NOMO-1 (cell line): ENCODE results near the gene ZFAND2A.
"Not testable (repeated sequence)": the region's sequence is repeated elsewhere in the genome, so short reads cannot be mapped to it uniquely, and the experiment has no call there.

ENCODE experiments used
- DNase-seq, 2 experiments: peaks; one replicate each; lab custom pipeline; 2025; ENCODE audit not compliant: unreplicated experiment in 2 of 2; lab: John Stamatoyannopoulos, UW

ZFAND2A gene

GRCh38 chr7:1175967-1176851, 16.2 kb upstream of the ZFAND2A start:
- peak; percentile 35 to 78 for DNase-seq

DNA sequence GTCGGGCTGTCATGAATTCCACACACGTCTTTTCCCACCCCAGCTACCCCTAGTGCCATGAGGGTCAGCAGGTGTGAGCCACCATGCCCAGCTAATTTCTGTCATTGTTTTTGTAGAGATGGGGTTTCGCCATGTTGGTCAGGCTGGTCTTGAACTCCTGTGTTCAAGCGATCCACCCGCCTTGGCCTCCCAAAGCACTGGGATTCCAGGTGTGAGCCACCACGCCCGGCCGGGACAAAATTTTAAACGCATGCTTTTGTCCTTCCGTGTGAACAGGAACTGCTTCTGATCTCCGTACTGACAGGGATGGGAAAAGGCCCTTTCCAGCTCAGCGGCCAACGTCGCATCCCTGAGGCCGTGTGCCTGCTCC, 15.6 kb upstream of the ZFAND2A start:
- DNase-seq: no peak

GRCh38 chr7:1174881-1175596, 15.0 kb upstream of the ZFAND2A start:
- no peak for DNase-seq

DNA sequence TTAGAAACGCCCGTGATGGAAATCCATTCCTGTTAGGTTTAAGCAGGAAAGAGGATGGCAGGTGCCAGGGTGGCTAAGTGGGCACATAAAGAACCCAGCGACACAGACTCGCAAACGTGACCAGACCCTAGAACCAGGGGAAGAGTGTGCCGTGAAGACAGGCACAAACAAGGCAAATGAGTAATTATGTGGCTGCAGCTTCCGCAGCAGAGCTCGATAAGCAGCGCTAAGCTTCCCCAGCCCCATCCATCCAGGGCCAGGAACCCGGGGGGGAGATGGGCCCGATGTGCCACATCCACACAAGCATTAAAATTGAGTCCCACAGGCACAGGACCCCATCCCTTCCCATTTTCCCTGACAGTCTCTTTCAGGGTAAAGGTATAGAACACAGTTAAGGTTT, 14.0 kb upstream of the ZFAND2A start:
- DNase-seq: no peak

- DNase-seq: no peak
Measured at GRCh38 chr7:1172666-1173523, 12.9 kb upstream of the ZFAND2A start.

- DNase-seq: not testable (repeated sequence)
Measured at GRCh38 chr7:1171516-1171915, 11.5 kb upstream of the ZFAND2A start.

GRCh38 chr7:1170741-1171501, 10.9 kb upstream of the ZFAND2A start:
- DNase-seq: no peak

- peak; percentile 88 to 91 for DNase-seq
Measured at GRCh38 chr7:1169409-1170368, 9.7 kb upstream of the ZFAND2A start.

DNA sequence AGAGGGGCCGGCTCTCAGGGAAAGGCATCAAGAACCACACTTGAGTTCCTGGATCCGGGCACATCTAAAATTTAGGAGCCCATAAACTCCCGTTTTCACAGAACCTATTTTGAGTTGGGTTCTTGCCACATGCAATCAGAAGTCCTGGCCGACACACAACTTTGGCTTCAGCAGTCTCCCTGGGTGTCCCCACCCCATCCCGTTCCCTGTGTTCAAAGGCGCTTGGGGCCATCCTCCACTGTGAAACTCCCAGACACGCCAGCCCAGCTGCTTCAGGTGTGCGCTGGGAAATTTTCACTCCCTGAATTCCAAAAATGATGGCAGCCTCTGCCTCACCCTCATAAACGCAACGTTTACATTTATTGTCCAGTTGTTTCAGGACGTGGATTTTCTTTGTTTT, 8.4 kb upstream of the ZFAND2A start:
- DNase-seq: no peak

GRCh38 chr7:1164436-1164835, 4.4 kb upstream of the ZFAND2A start:
- DNase-seq: no peak

GRCh38 chr7:1163121-1163520, 3.1 kb upstream of the ZFAND2A start:
- DNase-seq: no peak

- DNase-seq: peak; percentile 4 to 42
Measured at GRCh38 chr7:1160670-1161021, 650 bp upstream of the ZFAND2A start.

DNA sequence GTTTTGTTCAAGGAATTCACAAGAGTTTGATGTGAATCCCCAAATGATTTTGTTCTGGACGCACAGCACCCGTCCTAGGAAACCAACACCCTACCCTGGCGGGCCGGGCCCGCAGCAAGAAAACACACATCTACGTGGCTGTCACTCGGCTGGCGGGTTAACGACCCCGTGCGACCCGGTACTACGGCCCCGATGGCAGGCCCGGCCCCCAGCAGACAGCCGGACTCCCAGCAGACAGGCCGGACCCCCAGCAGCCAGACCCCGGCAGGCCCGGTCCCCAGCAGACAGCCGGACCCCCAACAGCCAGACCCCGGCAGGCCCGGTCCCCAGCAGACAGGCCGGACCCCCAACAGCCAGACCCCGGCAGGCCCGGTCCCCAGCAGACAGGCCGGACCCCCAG, 765 bp downstream of the ZFAND2A start:
- DNase-seq: not testable (repeated sequence)

DNA sequence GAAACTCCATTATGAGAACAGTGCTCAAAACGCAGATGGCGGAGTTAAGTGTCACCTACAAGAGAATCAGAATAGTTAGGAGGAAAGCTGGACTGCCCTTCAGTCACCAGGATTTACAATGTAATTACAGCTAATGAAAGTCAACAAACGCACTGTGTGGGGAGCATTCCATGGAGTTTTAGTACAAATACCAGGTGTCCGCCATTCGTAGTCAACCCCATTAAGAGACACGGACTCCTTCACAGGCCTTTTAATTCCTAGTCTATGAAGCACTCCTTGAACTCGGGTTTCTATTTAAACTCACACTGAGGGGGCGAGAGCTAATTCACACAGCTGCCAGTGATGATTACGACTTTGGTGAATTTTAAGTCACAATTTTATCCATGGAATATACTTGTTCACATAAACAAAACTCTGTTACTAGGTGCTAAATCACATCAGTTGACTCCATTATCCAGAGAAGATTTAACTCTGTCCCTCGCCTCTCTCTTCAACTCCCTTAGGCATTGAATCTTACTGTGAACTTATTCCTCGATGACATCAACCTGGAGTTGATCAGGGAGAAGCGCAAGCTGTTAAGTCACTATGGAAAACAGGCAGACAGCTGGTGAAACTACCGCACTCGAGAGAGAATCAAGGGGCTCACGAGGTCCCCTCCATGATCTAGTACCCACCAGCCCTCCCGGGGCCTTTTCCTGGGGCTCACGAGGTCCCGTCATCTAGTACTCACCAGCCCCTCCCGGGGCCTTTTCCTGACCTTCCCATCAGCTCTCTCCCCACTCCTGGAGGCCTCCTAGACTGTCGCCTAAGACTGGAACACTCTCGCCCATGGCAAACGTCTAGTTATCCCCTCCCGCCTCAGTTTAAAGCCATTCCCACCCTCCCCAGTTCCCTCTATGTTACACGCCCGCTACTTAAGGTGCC, 1.5 kb downstream of the ZFAND2A start:
- DNase-seq: no peak

DNA sequence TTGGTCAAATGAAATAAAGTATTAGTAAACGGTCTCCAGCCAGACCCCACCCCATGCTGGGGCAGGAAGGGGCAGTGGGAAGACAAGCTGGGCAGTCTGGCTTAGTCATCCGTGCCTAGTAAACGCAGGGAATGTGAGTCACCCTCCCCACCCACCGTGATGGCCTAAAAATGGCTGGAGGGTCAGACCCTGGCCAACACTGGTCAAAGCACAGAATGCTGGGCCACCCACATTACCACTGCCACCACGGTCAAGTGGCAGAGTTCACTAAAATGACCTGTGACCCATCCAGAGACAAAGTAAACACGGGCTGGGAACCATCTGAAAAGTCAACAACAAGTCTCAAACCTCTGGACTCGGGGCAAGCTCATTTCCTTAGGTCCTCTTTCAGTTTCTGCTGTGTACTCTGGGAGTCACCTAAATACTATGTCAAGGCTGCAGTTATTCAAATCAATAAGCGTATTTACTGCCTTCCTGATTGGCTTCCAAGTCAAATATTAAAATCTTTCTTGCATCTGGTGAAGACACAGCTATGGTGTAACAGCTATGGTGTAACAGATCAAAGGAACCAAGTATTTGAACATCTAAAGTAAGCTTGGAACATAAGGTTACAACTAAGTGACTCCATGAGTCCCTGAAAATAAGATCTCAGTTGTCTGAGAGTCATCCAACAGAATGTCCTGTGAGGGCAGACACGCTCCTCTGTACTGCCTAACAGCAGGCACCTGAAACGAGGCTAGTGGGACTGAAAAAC, 3.0 kb downstream of the ZFAND2A start:
- peak in 1 of 2 experiments; percentile 27 for DNase-seq

DNA sequence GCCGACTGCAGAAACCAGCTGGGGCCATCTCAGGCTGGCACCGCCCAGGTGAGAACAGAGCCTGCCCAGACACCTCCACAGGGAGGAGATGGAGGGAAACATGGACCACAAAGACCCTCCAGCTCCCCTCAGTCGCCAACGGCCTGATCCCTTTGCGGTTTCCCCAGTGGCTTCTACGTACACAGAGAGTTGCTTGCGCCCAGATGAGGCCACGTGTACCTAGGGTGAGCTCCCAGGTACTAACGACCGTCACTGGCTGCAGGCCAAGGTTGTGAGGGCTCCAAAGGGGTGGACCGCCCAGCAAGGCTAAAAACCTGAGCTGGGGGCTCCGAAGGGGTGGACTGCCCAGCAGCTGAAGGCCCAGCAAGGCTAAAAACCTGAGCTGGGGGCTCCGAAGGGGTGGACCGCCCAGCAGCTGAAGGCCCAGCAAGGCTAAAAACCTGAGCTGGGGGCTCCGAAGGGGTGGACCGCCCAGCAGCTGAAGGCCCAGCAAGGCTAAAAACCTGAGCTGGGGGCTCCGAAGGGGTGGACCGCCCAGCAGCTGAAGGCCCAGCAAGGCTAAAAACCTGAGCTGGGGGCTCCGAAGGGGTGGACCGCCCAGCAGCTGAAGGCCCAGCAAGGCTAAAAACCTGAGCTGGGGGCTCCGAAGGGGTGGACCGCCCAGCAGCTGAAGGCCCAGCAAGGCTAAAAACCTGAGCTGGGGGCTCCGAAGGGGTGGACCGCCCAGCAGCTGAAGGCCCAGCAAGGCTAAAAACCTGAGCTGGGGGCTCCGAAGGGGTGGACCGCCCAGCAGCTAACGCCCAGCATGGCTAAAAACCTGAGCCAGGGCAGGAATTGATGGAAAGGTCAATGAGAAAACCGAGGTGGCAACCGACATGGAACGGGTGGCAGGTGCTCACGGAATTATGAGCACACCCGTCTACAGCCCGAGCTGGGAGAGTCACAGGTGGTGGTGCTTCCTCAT, 3.9 kb downstream of the ZFAND2A start:
- DNase-seq: peak in 1 of 2 experiments; percentile 21
